Aorta (tissue), 5 donors: ENCODE results near the gene ARSA. TPM values are rescaled to one million over a fixed set of nuclear protein-coding genes. Genes with fewer than 3 reads are reported as not detected.
"Not testable (repeated sequence)": the region's sequence is repeated elsewhere in the genome, so short reads cannot be mapped to it uniquely, and the experiment has no call there.

ENCODE experiments used
- ATAC-seq: fragments of 200-7000 bp; cut with Tn5 transposase; one replicate; pipeline ENCODE4 v1.9.1; 2022; ENCODE audit warnings: moderate library complexity; ENCODE audit not compliant: low FRiP score
- DNase-seq, 2 donors: peaks; one replicate each; pipeline ENCODE4 v3.0.0-alpha.2; 2020
- H3K27ac ChIP-seq, 2 donors: one replicate each; pipeline ENCODE4 v1.5.1; 2013; ENCODE audit warnings: low read length in 2 of 2, mild to moderate bottlenecking in 2 of 2, moderate library complexity in 2 of 2, control low read depth in 1 of 2, inconsistent platforms in 1 of 2, low read depth in 1 of 2
- H3K27me3 ChIP-seq, 2 donors: one replicate each; pipeline ENCODE4 v1.6.1; 2013; ENCODE audit warnings: control low read depth in 1 of 2, low read length in 1 of 2, mild to moderate bottlenecking in 1 of 2, moderate library complexity in 1 of 2; ENCODE audit not compliant: insufficient read depth in 2 of 2, control insufficient read depth in 1 of 2
- H3K36me3 ChIP-seq, 2 donors: one replicate each; pipeline ENCODE4 v1.6.1; 2013; ENCODE audit warnings: control low read depth in 1 of 2, low read length in 1 of 2, mild to moderate bottlenecking in 1 of 2; ENCODE audit not compliant: insufficient read depth in 2 of 2, control insufficient read depth in 1 of 2
- H3K4me1 ChIP-seq, 2 donors: one replicate each; pipeline ENCODE4 v1.6.1; 2013; ENCODE audit warnings: low read length in 2 of 2, control low read depth in 1 of 2, mild to moderate bottlenecking in 1 of 2, moderate library complexity in 1 of 2; ENCODE audit not compliant: insufficient read depth in 2 of 2, control insufficient read depth in 1 of 2
- H3K4me3 ChIP-seq, 2 donors: one replicate each; pipeline ENCODE4 v1.5.1; 2013; ENCODE audit warnings: low read length in 2 of 2, control low read depth in 1 of 2, mild to moderate bottlenecking in 1 of 2
- H3K9me3 ChIP-seq: one replicate; pipeline ENCODE4 v1.6.1; 2013; ENCODE audit warnings: mild to moderate bottlenecking, low read length; ENCODE audit not compliant: control insufficient read depth
- WGBS, 2 donors: extraction: QIAGEN DNeasy Blood & Tissue Kit; methylation state at CpG; one replicate each; pipeline ENCODE4 v1.1.7; 2013; 5-methylcytosine and 5-hydroxymethylcytosine counted together
- intact Hi-C, 2 donors: fragments of 100-400 bp; cut with DNase I; formaldehyde crosslinking; loops; one replicate each; pipeline versions ENCODE4 v1.14.2 to v1.15.0; 2022
- polyA plus RNA-seq, 2 donors: library from polyadenylated mRNA; stranded (reverse); fragments of 200-250 nt; gene quantifications; one replicate each; pipeline ENCODE4 v1.2.3, GENCODE V29; 2013
- total RNA-seq, 2 donors: library from RNA; stranded (reverse); fragmentation: NEBNext Ultra II Directional; extraction: Animal tissue kit (Norgen Biotek cat#: 25700); gene quantifications; one replicate each; pipeline ENCODE4 v1.2.1, GENCODE V29; 2021
- donor health status: healthy with polysubstance abuse.
- donor health status: Bipolar disorder and iron deficiency.
- donor health status: DM: no; HTN: no; CAD: no.
- donor health status: DM: no; HTN: no; CAD: no.
- donor health status: DM: yes; HTN: yes; CAD: no.

Gene ARSA
- total and polyA plus RNA-seq, 4 donors, result 15.7 to 120 (median 42.5) TPM

DNA sequence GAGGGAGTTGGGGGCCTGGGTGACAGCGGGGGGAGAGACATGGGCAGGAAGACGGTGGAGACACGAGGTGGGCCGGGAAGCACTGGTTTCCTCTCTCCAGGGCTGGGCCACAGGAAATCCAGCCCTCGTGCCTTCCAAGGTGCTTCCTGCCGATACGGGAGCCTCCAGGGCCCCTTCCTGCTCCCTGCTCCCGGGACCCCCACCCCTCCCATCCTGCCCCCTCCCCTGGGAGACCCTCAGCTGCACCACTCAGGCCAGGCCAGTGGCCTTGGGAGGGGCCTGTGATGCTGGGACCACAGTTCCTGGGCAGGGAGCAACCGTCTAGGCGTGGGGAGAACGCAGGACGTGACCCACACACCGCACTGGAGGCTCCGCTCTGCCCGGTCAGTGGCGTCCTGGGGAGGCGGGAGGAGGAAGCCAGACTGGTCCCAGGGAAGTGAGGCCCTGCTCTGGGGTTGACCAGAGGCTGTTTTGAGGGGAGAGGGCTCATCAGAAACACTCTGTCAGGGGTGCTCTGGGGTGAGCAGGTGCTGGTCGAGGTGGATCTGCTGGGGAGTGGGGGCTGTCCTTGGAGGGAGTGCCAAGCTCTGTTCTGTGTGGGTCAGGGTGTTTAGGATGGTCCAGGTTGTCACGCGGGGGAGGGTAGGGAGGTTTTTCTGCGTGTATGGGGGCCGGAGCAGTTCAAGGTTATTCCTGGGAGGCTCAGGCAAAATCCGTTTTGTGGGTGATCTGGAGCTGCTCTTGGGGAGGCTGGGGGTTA is 44.7 kb upstream of the ARSA start, which contains the start of gene SHANK3:
Gene SHANK3 (plus strand): TSS at position 353 of the 760 bp plus-strand sequence.
- intact Hi-C loops, result no loop called here
- H3K4me1 ChIP-seq, result no peaks in the 10 kb centered on the region
- H3K4me3 ChIP-seq, result no peak within 1 kb of the TSS
- WGBS, 2 donors, result 38 to 51% methylated on average over 22 to 23 of the region's 23 CpGs
- no peaks in the 10 kb centered on the region for H3K27me3 ChIP-seq
- peak in 1 of 2 donors; percentile 79 for DNase-seq
- no peaks in the 10 kb centered on the region for H3K9me3 ChIP-seq
- no peak within 1 kb of the TSS for H3K27ac ChIP-seq
- peak; percentile 70 for ATAC-seq
- H3K36me3 ChIP-seq, result no peaks in the 10 kb centered on the region

DNA sequence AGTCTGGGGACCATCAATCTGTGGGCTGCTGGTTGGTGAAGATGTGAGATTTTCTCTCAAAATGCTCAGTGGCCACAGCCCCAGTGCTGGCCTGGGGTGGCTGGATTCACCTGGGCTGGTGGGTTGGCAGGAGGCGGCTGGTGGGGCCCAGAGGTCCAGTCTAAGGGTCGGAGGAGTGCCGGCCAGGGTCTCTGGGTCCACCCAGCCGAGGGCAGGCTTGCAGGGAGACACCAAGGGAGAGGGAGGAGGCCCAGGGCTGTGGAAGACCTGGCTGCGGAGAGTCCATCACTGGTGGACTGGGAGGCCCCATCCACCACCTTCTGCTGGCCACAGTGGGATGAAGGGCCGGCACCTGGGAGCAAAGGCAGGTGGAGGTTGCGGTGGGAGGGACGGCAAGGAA is 44.1 kb upstream of the ARSA start:
- 88 to 91% methylated on average over 8 of the region's 8 CpGs for WGBS, 2 donors
- H3K27me3 ChIP-seq, result no peaks in the 10 kb centered on the region
- no peak overlapping the region for H3K27ac ChIP-seq
- H3K4me3 ChIP-seq, result no peak overlapping the region
- no peaks in the 10 kb centered on the region for H3K4me1 ChIP-seq
- H3K36me3 ChIP-seq, result no peaks in the 10 kb centered on the region
- no peak for DNase-seq
- no peaks in the 10 kb centered on the region for H3K9me3 ChIP-seq
- intact Hi-C loops, result no loop called here
- no peak for ATAC-seq

- intact Hi-C loops, result no loop called here
These were observed 43.7 kb upstream of the ARSA start for GRCh38 chr22:50671641-50672040.

GRCh38 chr22:50670914-50671538 is 43.1 kb upstream of the ARSA start:
- no peak for DNase-seq
- no peak overlapping the region for H3K4me3 ChIP-seq
- no peaks in the 10 kb centered on the region for H3K36me3 ChIP-seq
- WGBS, 2 donors, result 60 to 63% methylated on average over 10 of the region's 10 CpGs
- no peaks in the 10 kb centered on the region for H3K9me3 ChIP-seq
- H3K27ac ChIP-seq, result no peak overlapping the region
- intact Hi-C loops, result no loop called here
- no peak for ATAC-seq
- H3K27me3 ChIP-seq, result no peaks in the 10 kb centered on the region
- no peaks in the 10 kb centered on the region for H3K4me1 ChIP-seq

More at GRCh38 chr22:50671641-50672040, 43.7 kb upstream of the ARSA start:
- Histone ChIP-seq H3K4me3 (no peak overlapping the region), H3K4me1 (no peaks in the 10 kb centered on the region), H3K27me3 (no peaks in the 10 kb centered on the region), H3K9me3 (no peaks in the 10 kb centered on the region), H3K27ac (no peak overlapping the region), H3K36me3 (no peaks in the 10 kb centered on the region)
- DNase-seq, result no peak
- ATAC-seq, result peak; percentile 19
- WGBS, 2 donors, result 47 to 53% methylated on average over 11 of the region's 11 CpGs

GRCh38 chr22:50670513-50670912 is 42.6 kb upstream of the ARSA start:
- Histone ChIP-seq H3K36me3 (no peaks in the 10 kb centered on the region), H3K4me3 (no peak overlapping the region), H3K27me3 (no peaks in the 10 kb centered on the region), H3K27ac (no peak overlapping the region), H3K4me1 (no peaks in the 10 kb centered on the region), H3K9me3 (no peaks in the 10 kb centered on the region)
- ATAC-seq, result no peak
- 58 to 65% methylated on average over 4 of the region's 4 CpGs for WGBS, 2 donors
- no peak for DNase-seq
- intact Hi-C loops, result no loop called here

GRCh38 chr22:50665738-50666137 is 37.8 kb upstream of the ARSA start:
- Histone ChIP-seq H3K36me3 (no peaks in the 10 kb centered on the region), H3K27ac (no peak overlapping the region), H3K4me1 (no peaks in the 10 kb centered on the region), H3K4me3 (no peak overlapping the region), H3K9me3 (no peaks in the 10 kb centered on the region), H3K27me3 (no peaks in the 10 kb centered on the region)
- no peak for DNase-seq
- WGBS, 2 donors, result 57 to 59% methylated on average over 2 of the region's 2 CpGs
- intact Hi-C loops, result no loop called here
- ATAC-seq, result no peak

DNA sequence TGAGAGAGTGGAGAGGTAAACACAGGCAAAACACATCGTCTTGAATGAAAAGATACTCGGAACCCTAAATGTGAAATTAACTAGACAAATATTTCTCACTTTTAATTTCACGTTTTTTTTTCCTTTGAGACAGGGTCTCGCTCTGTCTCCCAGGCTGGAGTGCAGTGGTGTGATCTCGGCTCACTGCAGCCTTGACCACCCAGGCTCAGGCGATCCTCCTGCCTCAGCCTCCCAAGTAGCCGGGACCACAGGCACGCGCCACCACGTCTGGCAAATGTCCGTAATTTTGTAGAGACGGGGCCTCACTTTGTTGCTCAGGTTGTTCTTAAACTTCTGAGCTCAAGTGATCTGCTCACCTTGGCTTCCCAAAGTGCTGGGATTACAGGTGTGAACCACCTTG is 37.3 kb upstream of the ARSA start:
- WGBS, 2 donors, result 89 to 93% methylated on average over 12 of the region's 12 CpGs
- H3K4me3 ChIP-seq, result no peak overlapping the region
- H3K9me3 ChIP-seq, result no peaks in the 10 kb centered on the region
- H3K4me1 ChIP-seq, result no peaks in the 10 kb centered on the region
- DNase-seq (peak in 1 of 2 donors; percentile 46), ATAC-seq (no peak)
- intact Hi-C loops, result no loop called here
- H3K27ac ChIP-seq, result no peak overlapping the region
- no peaks in the 10 kb centered on the region for H3K36me3 ChIP-seq
- H3K27me3 ChIP-seq, result no peaks in the 10 kb centered on the region

DNA sequence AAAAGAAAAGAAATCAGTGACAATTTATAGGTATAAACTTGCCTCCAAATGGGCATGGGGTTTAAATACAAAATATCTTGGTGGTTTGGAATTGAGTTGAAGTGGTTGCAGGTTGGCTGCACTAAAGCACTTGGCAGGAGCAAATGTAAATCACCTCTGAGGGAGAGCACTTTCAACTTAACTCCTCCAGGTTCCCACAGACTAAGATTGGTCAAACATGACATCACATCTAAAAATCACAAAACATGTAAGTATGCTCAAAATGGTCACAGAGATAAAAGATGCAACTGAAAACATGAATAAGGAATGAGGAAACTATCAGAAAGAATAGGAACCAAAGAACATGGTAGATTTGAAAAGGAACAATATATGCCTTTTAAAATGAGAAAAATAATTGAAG is 32.4 kb upstream of the ARSA start:
- Histone ChIP-seq H3K36me3 (no peaks in the 10 kb centered on the region), H3K4me3 (no peak overlapping the region), H3K27me3 (no peaks in the 10 kb centered on the region), H3K9me3 (no peaks in the 10 kb centered on the region), H3K4me1 (no peaks in the 10 kb centered on the region), H3K27ac (no peak overlapping the region)
- no peak for DNase-seq
- intact Hi-C loops, result no loop called here
- ATAC-seq, result no peak

DNA sequence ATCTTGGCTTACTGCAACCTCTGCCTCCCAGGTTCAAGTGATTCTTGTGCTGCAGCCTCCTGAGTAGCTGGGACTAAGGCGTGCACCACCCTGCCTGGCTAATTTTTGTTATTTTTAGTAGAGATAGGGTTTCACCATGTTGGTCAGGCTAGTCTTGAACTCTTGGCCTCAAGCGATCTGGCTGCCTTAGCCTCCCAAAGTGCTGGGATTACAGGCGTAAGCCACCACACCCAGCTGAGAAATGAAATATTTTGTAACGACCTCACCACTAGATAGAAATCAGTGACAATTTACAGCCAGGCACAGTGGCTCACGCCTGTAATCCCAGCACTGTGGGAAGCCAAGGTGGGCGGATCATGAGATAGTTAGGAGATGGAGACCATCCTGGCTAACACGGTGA is 31.8 kb upstream of the ARSA start:
- H3K9me3 ChIP-seq, H3K27me3 ChIP-seq, H3K4me1 ChIP-seq, ATAC-seq, H3K4me3 ChIP-seq, H3K36me3 ChIP-seq, DNase-seq, intact Hi-C loops, H3K27ac ChIP-seq: not testable (repeated sequence)
- 90 to 94% methylated on average over 7 of the region's 7 CpGs for WGBS, 2 donors
